Keratinocyte (primary cell): ENCODE measurements around the gene IFT172.

Experiments
- EZH2 ChIP-seq: IDR thresholded peaks from one replicate; pipeline ENCODE4 v1.6.1; 2012; ENCODE audit warnings: inconsistent platforms, mild to moderate bottlenecking, low read length, moderate library complexity
- TF ChIP-seq, protein P1 (sequence below), 3 experiments: IDR thresholded peaks in 1 of 3; conservative IDR thresholded peaks in 1 of 3; optimal IDR thresholded peaks in 1 of 3; 2 replicates in 2 of 3; 3 replicates in 1 of 3; pipeline versions ENCODE3 to v1.5.1; 2011; ENCODE audit warnings: low read length in 3 of 3, mild to moderate bottlenecking in 3 of 3, moderate library complexity in 2 of 3, control low read depth in 1 of 3, inconsistent platforms in 1 of 3; ENCODE audit not compliant: insufficient read depth in 2 of 3; ENCODE audit errors: extremely low read depth in 1 of 3

DNA sequence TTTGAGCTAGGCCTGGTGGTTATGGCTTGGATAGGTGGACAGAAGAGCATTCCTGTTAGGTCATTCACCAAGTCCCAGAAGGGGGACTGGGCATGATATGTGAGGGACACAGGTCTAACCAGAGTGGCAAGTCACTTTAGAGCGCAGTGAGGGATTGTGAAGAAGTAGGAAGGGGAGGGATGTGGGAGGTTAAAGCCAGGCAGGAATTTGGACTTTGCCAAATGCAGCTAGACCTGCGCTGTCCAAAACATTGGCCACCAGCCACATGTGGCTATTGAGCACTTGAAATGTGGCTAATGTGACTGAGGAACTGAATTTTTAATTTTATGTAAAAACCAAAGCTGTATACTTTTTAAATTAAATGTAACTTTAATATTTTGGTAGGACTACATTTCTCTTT, 30.8 kb upstream of the IFT172 start:
- TF ChIP-seq, protein P1, sequence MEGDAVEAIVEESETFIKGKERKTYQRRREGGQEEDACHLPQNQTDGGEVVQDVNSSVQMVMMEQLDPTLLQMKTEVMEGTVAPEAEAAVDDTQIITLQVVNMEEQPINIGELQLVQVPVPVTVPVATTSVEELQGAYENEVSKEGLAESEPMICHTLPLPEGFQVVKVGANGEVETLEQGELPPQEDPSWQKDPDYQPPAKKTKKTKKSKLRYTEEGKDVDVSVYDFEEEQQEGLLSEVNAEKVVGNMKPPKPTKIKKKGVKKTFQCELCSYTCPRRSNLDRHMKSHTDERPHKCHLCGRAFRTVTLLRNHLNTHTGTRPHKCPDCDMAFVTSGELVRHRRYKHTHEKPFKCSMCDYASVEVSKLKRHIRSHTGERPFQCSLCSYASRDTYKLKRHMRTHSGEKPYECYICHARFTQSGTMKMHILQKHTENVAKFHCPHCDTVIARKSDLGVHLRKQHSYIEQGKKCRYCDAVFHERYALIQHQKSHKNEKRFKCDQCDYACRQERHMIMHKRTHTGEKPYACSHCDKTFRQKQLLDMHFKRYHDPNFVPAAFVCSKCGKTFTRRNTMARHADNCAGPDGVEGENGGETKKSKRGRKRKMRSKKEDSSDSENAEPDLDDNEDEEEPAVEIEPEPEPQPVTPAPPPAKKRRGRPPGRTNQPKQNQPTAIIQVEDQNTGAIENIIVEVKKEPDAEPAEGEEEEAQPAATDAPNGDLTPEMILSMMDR (optimal IDR thresholded peaks at IDR 0.05 in 1 of 3, IDR thresholded peaks at IDR 0.05 in 1 of 3, conservative IDR thresholded peaks at IDR 0.05 in 1 of 3; ENCODE audit: extremely low read depth in 1 of 3, insufficient read depth in 2 of 3, low read length in 3 of 3): no peak
- no peak for TF ChIP-seq EZH2
